ENCODE results near the gene REXO1. TPM values are rescaled to one million over a fixed set of nuclear protein-coding genes. Genes with fewer than 3 reads are reported as not detected.

Gene REXO1
- total and polyA plus RNA-seq, 7 donors, result 13.5 to 35.2 (median 20.3) TPM

DNA sequence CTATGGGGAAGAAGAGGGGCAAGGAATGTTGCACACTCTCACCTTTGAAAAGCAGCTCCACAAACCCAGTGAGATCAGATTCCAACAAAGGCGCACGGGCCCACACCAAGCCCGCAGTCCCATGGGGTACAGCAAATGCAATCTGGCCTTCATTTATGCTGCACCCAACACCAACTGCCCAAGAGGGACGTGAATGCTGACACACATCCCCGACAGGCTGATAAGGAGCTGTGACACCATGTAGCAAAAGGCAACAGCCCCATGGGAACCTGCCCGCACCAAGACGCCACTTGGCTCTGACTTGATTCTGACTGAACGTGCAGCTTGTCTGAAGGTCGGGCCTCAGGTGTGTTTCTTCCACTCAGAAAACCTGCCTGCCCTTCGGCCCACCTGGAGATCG, 17.3 kb downstream of the REXO1 start:
- H3K27ac ChIP-seq, result no peak overlapping the region
- peaks cover 1% of the 10 kb centered on the region for H3K4me1 ChIP-seq
- ATAC-seq, result no peak
- TF ChIP-seq, protein P1, sequence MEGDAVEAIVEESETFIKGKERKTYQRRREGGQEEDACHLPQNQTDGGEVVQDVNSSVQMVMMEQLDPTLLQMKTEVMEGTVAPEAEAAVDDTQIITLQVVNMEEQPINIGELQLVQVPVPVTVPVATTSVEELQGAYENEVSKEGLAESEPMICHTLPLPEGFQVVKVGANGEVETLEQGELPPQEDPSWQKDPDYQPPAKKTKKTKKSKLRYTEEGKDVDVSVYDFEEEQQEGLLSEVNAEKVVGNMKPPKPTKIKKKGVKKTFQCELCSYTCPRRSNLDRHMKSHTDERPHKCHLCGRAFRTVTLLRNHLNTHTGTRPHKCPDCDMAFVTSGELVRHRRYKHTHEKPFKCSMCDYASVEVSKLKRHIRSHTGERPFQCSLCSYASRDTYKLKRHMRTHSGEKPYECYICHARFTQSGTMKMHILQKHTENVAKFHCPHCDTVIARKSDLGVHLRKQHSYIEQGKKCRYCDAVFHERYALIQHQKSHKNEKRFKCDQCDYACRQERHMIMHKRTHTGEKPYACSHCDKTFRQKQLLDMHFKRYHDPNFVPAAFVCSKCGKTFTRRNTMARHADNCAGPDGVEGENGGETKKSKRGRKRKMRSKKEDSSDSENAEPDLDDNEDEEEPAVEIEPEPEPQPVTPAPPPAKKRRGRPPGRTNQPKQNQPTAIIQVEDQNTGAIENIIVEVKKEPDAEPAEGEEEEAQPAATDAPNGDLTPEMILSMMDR (IDR thresholded peaks at IDR 0.05), result no peak
- intact Hi-C loops (cut with DNase I), result no loop called here
- peaks cover 3 to 29% of the 10 kb centered on the region in 2 donors for H3K36me3 ChIP-seq (ENCODE audit: insufficient read depth in 1 of 2, low read depth in 1 of 2)
- no peaks in the 10 kb centered on the region for H3K9me3 ChIP-seq
- H3K27me3 ChIP-seq (ENCODE audit: insufficient read depth in 3 of 3, low read length in 2 of 3), result no peaks in the 10 kb centered on the region
- no peak for DNase-seq
- H3K4me3 ChIP-seq, result no peak overlapping the region
- WGBS, 3 donors, result 84 to 90% (median 86%) methylated on average over 11 of the region's 11 CpGs

DNA sequence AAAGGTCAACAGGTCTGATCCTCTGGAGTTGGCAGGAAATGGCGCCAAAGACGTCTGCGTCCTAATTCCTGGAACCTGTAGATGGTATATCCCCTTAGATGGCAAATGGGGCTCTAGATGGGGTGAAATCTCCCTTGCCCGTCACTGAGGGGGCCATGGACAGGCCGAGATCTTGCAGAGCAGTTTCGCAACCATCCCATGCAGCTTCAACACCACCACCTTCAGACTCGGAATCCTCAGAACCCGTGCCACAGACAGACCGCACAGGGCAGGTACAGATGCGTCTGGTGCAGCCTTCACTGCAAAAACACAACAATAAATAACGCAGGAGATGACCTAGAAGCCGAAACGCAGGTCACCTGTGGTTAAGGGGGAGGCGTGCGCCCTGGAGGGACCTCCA, 17.7 kb downstream of the REXO1 start:
- H3K4me3 ChIP-seq, result no peak overlapping the region
- H3K9me3 ChIP-seq, result no peaks in the 10 kb centered on the region
- no peak overlapping the region for H3K27ac ChIP-seq
- H3K27me3 ChIP-seq (ENCODE audit: insufficient read depth in 3 of 3, low read length in 2 of 3), result no peaks in the 10 kb centered on the region
- intact Hi-C loops (cut with DNase I), result no loop called here
- TF ChIP-seq, protein P1 (IDR thresholded peaks at IDR 0.05), result no peak
- H3K4me1 ChIP-seq, result peaks cover 5% of the 10 kb centered on the region
- 90 to 91% (median 90%) methylated on average over 15 of the region's 15 CpGs for WGBS, 3 donors
- peaks cover 3 to 31% of the 10 kb centered on the region in 2 donors for H3K36me3 ChIP-seq (ENCODE audit: insufficient read depth in 1 of 2, low read depth in 1 of 2)
- ATAC-seq, result no peak
- no peak for DNase-seq

DNA sequence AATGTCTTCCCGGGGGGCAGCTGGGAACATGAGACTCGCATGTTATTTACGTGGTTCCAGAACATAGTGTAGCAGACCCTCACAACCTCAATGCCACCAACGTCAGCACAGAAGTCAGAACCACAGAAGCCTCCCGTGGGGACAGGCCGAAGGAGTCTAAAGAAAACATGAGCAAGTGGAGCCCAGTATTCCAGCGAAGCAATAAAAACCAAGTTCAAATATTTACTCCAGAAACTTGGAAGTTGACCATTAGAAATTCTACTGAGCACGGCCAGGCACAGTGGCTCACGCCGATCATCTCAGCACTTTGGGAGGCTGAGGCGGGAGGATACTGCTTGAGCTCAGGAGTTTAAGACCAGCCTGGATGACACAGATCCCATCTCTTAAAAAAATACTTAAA, 18.3 kb downstream of the REXO1 start:
- no peaks in the 10 kb centered on the region for H3K27me3 ChIP-seq (ENCODE audit: insufficient read depth in 3 of 3, low read length in 2 of 3)
- peaks cover 3 to 37% of the 10 kb centered on the region in 2 donors for H3K36me3 ChIP-seq (ENCODE audit: insufficient read depth in 1 of 2, low read depth in 1 of 2)
- no peak overlapping the region for H3K4me3 ChIP-seq
- peaks cover 5% of the 10 kb centered on the region for H3K4me1 ChIP-seq
- DNase-seq (no peak), ATAC-seq (no peak)
- TF ChIP-seq, protein P1 (IDR thresholded peaks at IDR 0.05), result no peak
- intact Hi-C loops (cut with DNase I), result loop anchor here in 1 of 2 donors (5.0 to 10.0 kb wide), 2 partner anchors 158 to 285 kb away; no protein-coding TSS in a partner anchor
- no peak overlapping the region for H3K27ac ChIP-seq
- 84 to 88% (median 85%) methylated on average over 11 of the region's 11 CpGs for WGBS, 3 donors
- no peaks in the 10 kb centered on the region for H3K9me3 ChIP-seq

DNA sequence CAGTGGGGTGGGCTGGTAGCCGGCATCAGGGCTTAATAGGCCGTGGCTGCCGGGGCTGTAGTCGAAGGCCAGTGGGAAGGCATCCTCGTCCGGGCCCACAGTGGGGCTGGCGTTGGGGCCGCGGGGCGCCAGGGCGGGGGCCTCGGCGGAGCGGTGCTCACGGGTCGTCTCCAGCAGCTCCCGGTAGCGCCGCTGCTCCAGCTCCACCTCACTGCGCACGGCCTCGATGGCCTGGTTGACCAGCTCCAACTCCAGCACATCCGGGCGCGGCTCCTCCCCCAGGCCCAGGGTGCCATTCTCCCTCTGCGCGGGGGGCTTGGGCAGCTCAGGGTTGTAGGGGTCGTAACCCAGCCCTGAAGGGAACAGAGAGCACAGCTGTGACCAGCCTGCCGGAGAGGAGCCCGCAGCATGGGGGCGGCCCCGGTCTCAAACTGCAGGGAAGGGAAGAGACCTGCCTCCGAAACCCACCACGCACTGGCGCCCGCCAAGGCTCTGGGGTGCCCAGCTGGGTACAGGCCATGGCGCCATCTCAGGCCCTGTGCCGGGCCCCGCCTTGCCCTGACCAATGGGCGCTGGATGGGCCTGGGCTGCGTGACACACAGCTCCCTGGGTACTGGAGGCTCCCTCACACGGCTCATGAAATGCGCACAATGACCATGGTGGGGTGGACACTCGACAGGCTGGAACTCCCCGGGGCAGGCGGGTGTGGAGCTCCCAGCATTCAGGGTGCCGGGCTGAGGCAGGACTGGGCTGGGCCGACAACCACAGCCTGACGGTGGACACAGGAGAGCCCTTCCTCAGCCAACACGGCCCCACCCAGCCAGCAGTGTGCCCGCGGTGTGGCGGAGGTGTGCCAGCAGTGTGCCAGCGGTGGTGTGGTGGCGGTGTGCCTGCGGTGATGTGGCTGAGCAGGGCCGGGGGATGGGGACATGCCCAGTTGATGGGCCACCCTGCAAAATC, 19.7 kb downstream of the REXO1 start:
- Histone ChIP-seq H3K27ac (no peak overlapping the region), H3K36me3 (ENCODE audit: insufficient read depth in 1 of 2, low read depth in 1 of 2) (peaks cover 3 to 51% of the 10 kb centered on the region in 2 donors), H3K9me3 (no peaks in the 10 kb centered on the region), H3K4me3 (no peak overlapping the region), H3K27me3 (ENCODE audit: insufficient read depth in 3 of 3, low read length in 2 of 3) (no peaks in the 10 kb centered on the region), H3K4me1 (peaks cover 5% of the 10 kb centered on the region)
- TF ChIP-seq, protein P1 (IDR thresholded peaks at IDR 0.05), result no peak
- WGBS, 3 donors, result 89 to 92% (median 91%) methylated on average over 55 to 57 of the region's 57 CpGs
- no peak for DNase-seq
- peak in 1 of 4 donors; percentile 9 for ATAC-seq
- intact Hi-C loops (cut with DNase I), result loop anchor here in 1 of 2 donors (5.0 to 10.0 kb wide), 2 partner anchors 156 to 284 kb away; no protein-coding TSS in a partner anchor

Data from psoas muscle (tissue), 8 donors.